ENCODE measurements around the gene OR4D11. TPM values are rescaled to one million over a fixed set of nuclear protein-coding genes. Genes with fewer than 3 reads are reported as not detected.

Gene OR4D11
- total and polyA plus RNA-seq, 10 of the 15 experiments (the other 5 are each of a cell fraction or from before 2014, with no cell fraction given) = not detected

DNA sequence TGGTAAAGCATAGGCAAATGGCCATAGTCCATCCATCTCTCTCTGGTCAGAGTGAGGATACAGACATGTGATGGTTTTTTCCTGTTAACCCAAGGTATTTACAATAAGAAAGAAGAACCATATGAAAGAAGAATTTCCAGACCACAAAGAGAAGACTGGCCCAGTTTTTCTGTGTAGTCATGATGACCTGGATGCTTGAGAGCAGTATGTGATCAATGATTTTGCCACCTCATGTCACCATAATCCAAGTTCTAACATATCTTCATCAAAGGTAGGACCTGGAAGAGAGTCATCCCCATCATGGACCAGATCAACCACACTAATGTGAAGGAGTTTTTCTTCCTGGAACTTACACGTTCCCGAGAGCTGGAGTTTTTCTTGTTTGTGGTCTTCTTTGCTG, 46.7 kb upstream of the OR4D11 start, which contains the start of gene OR4D6:
OR4D6 (plus strand) TSS at position 301 of the 400 bp plus-strand sequence; CDS start at position 301, 0 bp downstream.
- ChIA-PET RAD21 (ENCODE audit: unreplicated experiment) (no interaction called here), POLR2A (no interaction called here), SMC1A (ENCODE audit: uncharacterized antibody, unreplicated experiment) (no interaction called here), CTCF (no interaction called here)
- Histone ChIP-seq H3K9ac (ENCODE audit: control insufficient read depth, insufficient read depth, low read length) (no peak within 1 kb of the TSS), H3K9me3 (replicated peaks; ENCODE audit: control insufficient read depth, insufficient read depth, low read length) (no peaks in the 10 kb centered on the region), H3K4me3 (no peak within 1 kb of the TSS), H4K20me1 (ENCODE audit: control insufficient read depth, insufficient read depth) (no peaks in the 10 kb centered on the region), H2AFZ (ENCODE audit: control insufficient read depth, low read depth, low read length) (no peak within 1 kb of the TSS), H3K4me2 (ENCODE audit: control insufficient read depth, insufficient read depth) (no peak within 1 kb of the TSS), H3K79me2 (ENCODE audit: control insufficient read depth, insufficient read depth, low read length) (no peaks in the 10 kb centered on the region), H3K27ac (ENCODE audit: control insufficient read depth, insufficient read depth) (no peak within 1 kb of the TSS), H3K36me3 (ENCODE audit: control insufficient read depth in 2 of 2, insufficient read depth in 2 of 2, low read length in 1 of 2) (no peaks in the 10 kb centered on the region), H3K27me3 (replicated peaks in 1 of 2; ENCODE audit: control insufficient read depth in 2 of 2, insufficient read depth in 2 of 2, low read length in 1 of 2) (peaks cover 0 to 3% of the 10 kb centered on the region in 2 experiments; a peak in 2 of 4 replicates), H3K4me1 (ENCODE audit: control insufficient read depth, insufficient read depth, low read length) (no peaks in the 10 kb centered on the region)
- in situ Hi-C loops (cut with MboI) = no loop called here
- intact Hi-C loops (cut with micrococcal nuclease; ENCODE audit: unreplicated experiment) = no loop called here
- no peak for TF ChIP-seq EP300 (IDR thresholded peaks at IDR 0.05; ENCODE audit: borderline replicate concordance in 1 of 2, control insufficient read depth in 1 of 2, low read depth in 2 of 2, low read length in 2 of 2)
- no peak for TF ChIP-seq IKZF1 (conservative IDR thresholded peaks at IDR 0.05)
- TF ChIP-seq, protein P1, sequence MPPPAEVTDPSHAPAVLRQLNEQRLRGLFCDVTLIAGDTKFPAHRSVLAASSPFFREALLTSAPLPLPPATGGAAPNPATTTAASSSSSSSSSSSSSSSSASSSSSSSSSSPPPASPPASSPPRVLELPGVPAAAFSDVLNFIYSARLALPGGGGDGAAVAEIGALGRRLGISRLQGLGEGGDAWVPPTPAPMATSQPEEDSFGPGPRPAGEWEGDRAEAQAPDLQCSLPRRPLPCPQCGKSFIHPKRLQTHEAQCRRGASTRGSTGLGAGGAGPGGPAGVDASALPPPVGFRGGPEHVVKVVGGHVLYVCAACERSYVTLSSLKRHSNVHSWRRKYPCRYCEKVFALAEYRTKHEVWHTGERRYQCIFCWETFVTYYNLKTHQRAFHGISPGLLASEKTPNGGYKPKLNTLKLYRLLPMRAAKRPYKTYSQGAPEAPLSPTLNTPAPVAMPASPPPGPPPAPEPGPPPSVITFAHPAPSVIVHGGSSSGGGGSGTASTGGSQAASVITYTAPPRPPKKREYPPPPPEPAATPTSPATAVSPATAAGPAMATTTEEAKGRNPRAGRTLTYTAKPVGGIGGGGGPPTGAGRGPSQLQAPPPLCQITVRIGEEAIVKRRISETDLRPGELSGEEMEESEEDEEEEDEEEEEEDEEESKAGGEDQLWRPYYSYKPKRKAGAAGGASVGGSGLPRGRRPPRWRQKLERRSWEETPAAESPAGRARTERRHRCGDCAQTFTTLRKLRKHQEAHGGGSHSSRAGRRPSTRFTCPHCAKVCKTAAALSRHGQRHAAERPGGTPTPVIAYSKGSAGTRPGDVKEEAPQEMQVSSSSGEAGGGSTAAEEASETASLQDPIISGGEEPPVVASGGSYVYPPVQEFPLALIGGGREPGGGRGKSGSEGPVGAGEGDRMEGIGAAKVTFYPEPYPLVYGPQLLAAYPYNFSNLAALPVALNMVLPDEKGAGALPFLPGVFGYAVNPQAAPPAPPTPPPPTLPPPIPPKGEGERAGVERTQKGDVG (CRISPR knock-in tag; IDR thresholded peaks at IDR 0.05) = no peak
- BruUV-seq (replicated peaks) = no TSS peak
- DNase-seq (ENCODE audit: low read depth, low spot score) = no peak
- FAIRE-seq = no peak
- ATAC-seq = no peak
- WGBS (ENCODE audit: insufficient coverage, insufficient replicate concordance, low lambda C conversion rate, missing lambda C conversion rate) = 41% methylated on average over 2 of the region's 2 CpGs

DNA sequence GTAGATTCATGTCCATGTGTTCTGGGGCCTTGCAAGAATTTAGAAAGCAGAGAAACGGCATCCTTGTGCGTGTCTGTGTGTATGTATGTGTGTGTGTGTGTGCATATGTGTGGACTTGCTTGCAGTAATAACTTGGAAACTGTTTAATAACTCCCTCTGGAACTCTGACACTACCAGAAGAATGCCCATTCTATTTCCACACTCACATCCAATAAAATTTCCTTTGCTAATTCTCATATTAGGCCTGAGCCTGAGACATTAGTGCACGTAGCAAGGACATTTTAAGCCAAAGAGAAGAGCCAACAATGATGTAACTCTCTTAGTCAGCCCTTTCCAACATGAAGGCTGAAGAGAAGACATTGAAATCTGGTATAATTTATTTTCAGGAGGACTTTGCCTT, 43.5 kb upstream of the OR4D11 start:
- 23% methylated on average over 3 of the region's 3 CpGs for WGBS (ENCODE audit: insufficient coverage, insufficient replicate concordance, low lambda C conversion rate, missing lambda C conversion rate)
- TF ChIP-seq MYC (IDR thresholded peaks at IDR 0.05; ENCODE audit: insufficient read depth, insufficient read length, insufficient replicate concordance, low read length, severe bottlenecking) = no peak

More for the DNA sequence above, 43.5 kb upstream of the OR4D11 start:
- Histone ChIP-seq H3K27ac (ENCODE audit: control insufficient read depth, insufficient read depth) (no peak overlapping the region), H3K4me3 (no peak overlapping the region), H3K9ac (ENCODE audit: control insufficient read depth, insufficient read depth, low read length) (no peak overlapping the region), H3K9me3 (replicated peaks; ENCODE audit: control insufficient read depth, insufficient read depth, low read length) (no peaks in the 10 kb centered on the region), H3K27me3 (replicated peaks in 1 of 2; ENCODE audit: control insufficient read depth in 2 of 2, insufficient read depth in 2 of 2, low read length in 1 of 2) (peaks cover 0 to 3% of the 10 kb centered on the region in 2 experiments; a peak in 2 of 4 replicates), H3K36me3 (ENCODE audit: control insufficient read depth in 2 of 2, insufficient read depth in 2 of 2, low read length in 1 of 2) (no peaks in the 10 kb centered on the region), H3K79me2 (ENCODE audit: control insufficient read depth, insufficient read depth, low read length) (no peaks in the 10 kb centered on the region), H3K4me2 (ENCODE audit: control insufficient read depth, insufficient read depth) (no peak overlapping the region), H4K20me1 (ENCODE audit: control insufficient read depth, insufficient read depth) (no peaks in the 10 kb centered on the region), H2AFZ (ENCODE audit: control insufficient read depth, low read depth, low read length) (no peak overlapping the region), H3K4me1 (ENCODE audit: control insufficient read depth, insufficient read depth, low read length) (no peaks in the 10 kb centered on the region)
- BruUV-seq (replicated peaks) = no TSS peak
- POLR2A ChIA-PET = no interaction called here
- FAIRE-seq (no peak), ATAC-seq (no peak), DNase-seq (ENCODE audit: low read depth, low spot score) (no peak)
- RAD21 ChIA-PET (ENCODE audit: unreplicated experiment) = no interaction called here
- in situ Hi-C loops (cut with MboI) = no loop called here
- SMC1A ChIA-PET (ENCODE audit: uncharacterized antibody, unreplicated experiment) = interaction anchor here (1.0 kb wide), 1 partner anchor 130 kb away, joined by 3 read pairs; no protein-coding TSS in a partner anchor
- intact Hi-C loops (cut with micrococcal nuclease; ENCODE audit: unreplicated experiment) = no loop called here
- CTCF ChIA-PET = no interaction called here
